GM12878 (cell line): Measurements from ENCODE around the gene RAF1. TPM values are rescaled to one million over a fixed set of nuclear protein-coding genes. Genes with fewer than 3 reads are reported as not detected.

Experiments
- DPF2 ChIP-seq: fragments of 450-650 bp; IDR thresholded peaks from 2 replicates; pipeline ENCODE4 v1.6.1; 2017; ENCODE audit warnings: mild to moderate bottlenecking
- ELK1 ChIP-seq: IDR thresholded peaks from 2 replicates; pipeline ENCODE4 v1.6.1; 2012; ENCODE audit warnings: low read depth, low read length, improper control_type of control experiment
- EZH2 ChIP-seq: IDR thresholded peaks from 2 replicates; pipeline ENCODE4 v1.6.1; 2012; ENCODE audit warnings: low read depth, mild to moderate bottlenecking, control low read depth, inconsistent platforms, low read length, borderline replicate concordance; ENCODE audit not compliant: control insufficient read depth
- FOXM1 ChIP-seq: IDR thresholded peaks from 2 replicates; pipeline ENCODE4 v1.6.1; 2012; ENCODE audit warnings: low read depth, mild to moderate bottlenecking, inconsistent platforms, low read length, moderate library complexity
- GABPA ChIP-seq: IDR thresholded peaks from 2 replicates; pipeline ENCODE4 v1.6.1; 2014; ENCODE audit warnings: antibody characterized with exemption, low read depth, mild to moderate bottlenecking, inconsistent platforms
- MEF2A ChIP-seq: IDR thresholded peaks from 2 replicates; pipeline ENCODE4 v1.6.1; 2011; ENCODE audit warnings: low read depth, mild to moderate bottlenecking, low read length, moderate library complexity; ENCODE audit not compliant: insufficient read depth
- MEF2B ChIP-seq: fragments of 450-650 bp; IDR thresholded peaks from 2 replicates; pipeline ENCODE4 v1.6.1; 2018; ENCODE audit warnings: mild to moderate bottlenecking, moderate library complexity; ENCODE audit not compliant: partially characterized antibody, poor library complexity, severe bottlenecking
- MXI1 ChIP-seq: fragments of 150-350 bp; IDR thresholded peaks from 2 replicates; pipeline ENCODE4 v1.6.1; 2011; ENCODE audit warnings: low read depth, mild to moderate bottlenecking, inconsistent platforms, low read length, improper control_type of control experiment
- MYC ChIP-seq: IDR thresholded peaks from 2 replicates; pipeline ENCODE4 v1.6.1; 2011; ENCODE audit warnings: mild to moderate bottlenecking, low read length, moderate library complexity, inconsistent platforms; ENCODE audit not compliant: insufficient read depth, insufficient replicate concordance, insufficient read length, severe bottlenecking
- NBN ChIP-seq: fragments of 450-650 bp; IDR thresholded peaks from 2 replicates; pipeline ENCODE4 v1.6.1; 2016
- NFIC ChIP-seq: IDR thresholded peaks from 2 replicates; pipeline ENCODE4 v1.6.1; 2012; ENCODE audit warnings: low read depth, mild to moderate bottlenecking, inconsistent platforms, low read length, moderate library complexity
- RELA ChIP-seq: fragments of 450-650 bp; IDR thresholded peaks from 2 replicates; pipeline ENCODE4 v1.8.0; 2014; ENCODE audit warnings: borderline replicate concordance; ENCODE audit not compliant: partially characterized antibody
- polyA plus RNA-seq, 11 experiments: library from polyadenylated mRNA; depleted of rRNA in 4 of 11; unstranded in 6 of 11; stranded (reverse) in 5 of 11; fragments of >200 nt; fragmentation: Nextera tagmentation in 4 of 11; fragmentation: Illumina TruSeq in 1 of 11; extraction: Ambion mirVana in 4 of 11; extraction: Trizol in 1 of 11; gene quantifications; 1 replicate in 1 of 11; 2 replicates in 10 of 11; pipeline versions ENCODE4 v1.2.1 to v1.2.3, GENCODE V29; 2011 to 2016; ENCODE audit warnings: inconsistent platforms in 2 of 11, missing spikeins in 2 of 11, low read depth in 1 of 11
- total RNA-seq, 4 experiments: library from RNA; depleted of rRNA in 3 of 4; stranded (reverse); fragments of >200 nt in 3 of 4; fragmentation: Illumina TruSeq in 1 of 4; extraction: Trizol in 1 of 4; gene quantifications; 2 replicates each; pipeline versions ENCODE4 v1.2.1 to v1.2.3, GENCODE V29; 2013 to 2021
- TF ChIP-seq, protein P1 (sequence below): IDR thresholded peaks from 2 replicates; pipeline ENCODE4 v1.6.1; 2012; ENCODE audit warnings: improper control_type of control experiment, low read depth, low read length; ENCODE audit not compliant: insufficient replicate concordance
- TF ChIP-seq, protein P2 (sequence below): IDR thresholded peaks from 2 replicates; pipeline ENCODE4 v1.6.1; 2012; ENCODE audit warnings: mild to moderate bottlenecking, low read depth, low read length
- TF ChIP-seq, protein P3 (sequence below): IDR thresholded peaks from 2 replicates; pipeline ENCODE4 v1.6.1; 2012; ENCODE audit warnings: low read length, inconsistent platforms

The RAF1 gene
- total and polyA plus RNA-seq, 10 of the 15 experiments (the other 5 are each of a cell fraction or from before 2014, with no cell fraction given) = 20.4 to 151 (median 77.8) TPM

- TF ChIP-seq, protein P1, sequence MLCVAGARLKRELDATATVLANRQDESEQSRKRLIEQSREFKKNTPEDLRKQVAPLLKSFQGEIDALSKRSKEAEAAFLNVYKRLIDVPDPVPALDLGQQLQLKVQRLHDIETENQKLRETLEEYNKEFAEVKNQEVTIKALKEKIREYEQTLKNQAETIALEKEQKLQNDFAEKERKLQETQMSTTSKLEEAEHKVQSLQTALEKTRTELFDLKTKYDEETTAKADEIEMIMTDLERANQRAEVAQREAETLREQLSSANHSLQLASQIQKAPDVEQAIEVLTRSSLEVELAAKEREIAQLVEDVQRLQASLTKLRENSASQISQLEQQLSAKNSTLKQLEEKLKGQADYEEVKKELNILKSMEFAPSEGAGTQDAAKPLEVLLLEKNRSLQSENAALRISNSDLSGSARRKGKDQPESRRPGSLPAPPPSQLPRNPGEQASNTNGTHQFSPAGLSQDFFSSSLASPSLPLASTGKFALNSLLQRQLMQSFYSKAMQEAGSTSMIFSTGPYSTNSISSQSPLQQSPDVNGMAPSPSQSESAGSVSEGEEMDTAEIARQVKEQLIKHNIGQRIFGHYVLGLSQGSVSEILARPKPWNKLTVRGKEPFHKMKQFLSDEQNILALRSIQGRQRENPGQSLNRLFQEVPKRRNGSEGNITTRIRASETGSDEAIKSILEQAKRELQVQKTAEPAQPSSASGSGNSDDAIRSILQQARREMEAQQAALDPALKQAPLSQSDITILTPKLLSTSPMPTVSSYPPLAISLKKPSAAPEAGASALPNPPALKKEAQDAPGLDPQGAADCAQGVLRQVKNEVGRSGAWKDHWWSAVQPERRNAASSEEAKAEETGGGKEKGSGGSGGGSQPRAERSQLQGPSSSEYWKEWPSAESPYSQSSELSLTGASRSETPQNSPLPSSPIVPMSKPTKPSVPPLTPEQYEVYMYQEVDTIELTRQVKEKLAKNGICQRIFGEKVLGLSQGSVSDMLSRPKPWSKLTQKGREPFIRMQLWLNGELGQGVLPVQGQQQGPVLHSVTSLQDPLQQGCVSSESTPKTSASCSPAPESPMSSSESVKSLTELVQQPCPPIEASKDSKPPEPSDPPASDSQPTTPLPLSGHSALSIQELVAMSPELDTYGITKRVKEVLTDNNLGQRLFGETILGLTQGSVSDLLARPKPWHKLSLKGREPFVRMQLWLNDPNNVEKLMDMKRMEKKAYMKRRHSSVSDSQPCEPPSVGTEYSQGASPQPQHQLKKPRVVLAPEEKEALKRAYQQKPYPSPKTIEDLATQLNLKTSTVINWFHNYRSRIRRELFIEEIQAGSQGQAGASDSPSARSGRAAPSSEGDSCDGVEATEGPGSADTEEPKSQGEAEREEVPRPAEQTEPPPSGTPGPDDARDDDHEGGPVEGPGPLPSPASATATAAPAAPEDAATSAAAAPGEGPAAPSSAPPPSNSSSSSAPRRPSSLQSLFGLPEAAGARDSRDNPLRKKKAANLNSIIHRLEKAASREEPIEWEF = no peak
- TF ChIP-seq ELK1 = no peak
- no peak for TF ChIP-seq MYC
- peak; percentile 26; the same call in 1 of the 2 replicates for TF ChIP-seq DPF2
- TF ChIP-seq NFIC = peak; percentile 81; the same call in 1 of the 2 replicates
- TF ChIP-seq MXI1 = 0 out of 2 replicates have a peak, but pooled peaks have one; percentile 58
- peak; percentile 94 for TF ChIP-seq MEF2A
- TF ChIP-seq FOXM1 = peak; percentile 79; the same call in 1 of the 2 replicates
- TF ChIP-seq, protein P2, sequence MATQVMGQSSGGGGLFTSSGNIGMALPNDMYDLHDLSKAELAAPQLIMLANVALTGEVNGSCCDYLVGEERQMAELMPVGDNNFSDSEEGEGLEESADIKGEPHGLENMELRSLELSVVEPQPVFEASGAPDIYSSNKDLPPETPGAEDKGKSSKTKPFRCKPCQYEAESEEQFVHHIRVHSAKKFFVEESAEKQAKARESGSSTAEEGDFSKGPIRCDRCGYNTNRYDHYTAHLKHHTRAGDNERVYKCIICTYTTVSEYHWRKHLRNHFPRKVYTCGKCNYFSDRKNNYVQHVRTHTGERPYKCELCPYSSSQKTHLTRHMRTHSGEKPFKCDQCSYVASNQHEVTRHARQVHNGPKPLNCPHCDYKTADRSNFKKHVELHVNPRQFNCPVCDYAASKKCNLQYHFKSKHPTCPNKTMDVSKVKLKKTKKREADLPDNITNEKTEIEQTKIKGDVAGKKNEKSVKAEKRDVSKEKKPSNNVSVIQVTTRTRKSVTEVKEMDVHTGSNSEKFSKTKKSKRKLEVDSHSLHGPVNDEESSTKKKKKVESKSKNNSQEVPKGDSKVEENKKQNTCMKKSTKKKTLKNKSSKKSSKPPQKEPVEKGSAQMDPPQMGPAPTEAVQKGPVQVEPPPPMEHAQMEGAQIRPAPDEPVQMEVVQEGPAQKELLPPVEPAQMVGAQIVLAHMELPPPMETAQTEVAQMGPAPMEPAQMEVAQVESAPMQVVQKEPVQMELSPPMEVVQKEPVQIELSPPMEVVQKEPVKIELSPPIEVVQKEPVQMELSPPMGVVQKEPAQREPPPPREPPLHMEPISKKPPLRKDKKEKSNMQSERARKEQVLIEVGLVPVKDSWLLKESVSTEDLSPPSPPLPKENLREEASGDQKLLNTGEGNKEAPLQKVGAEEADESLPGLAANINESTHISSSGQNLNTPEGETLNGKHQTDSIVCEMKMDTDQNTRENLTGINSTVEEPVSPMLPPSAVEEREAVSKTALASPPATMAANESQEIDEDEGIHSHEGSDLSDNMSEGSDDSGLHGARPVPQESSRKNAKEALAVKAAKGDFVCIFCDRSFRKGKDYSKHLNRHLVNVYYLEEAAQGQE = no peak
- TF ChIP-seq EZH2 = no peak
- TF ChIP-seq GABPA = peak; percentile 61; the same call in 1 of the 2 replicates
- peak; percentile 48 for TF ChIP-seq RELA
- TF ChIP-seq NBN = 0 out of 2 replicates have a peak, but pooled peaks have one; percentile 56
- TF ChIP-seq MEF2B = peak; percentile 77
- TF ChIP-seq, protein P3, sequence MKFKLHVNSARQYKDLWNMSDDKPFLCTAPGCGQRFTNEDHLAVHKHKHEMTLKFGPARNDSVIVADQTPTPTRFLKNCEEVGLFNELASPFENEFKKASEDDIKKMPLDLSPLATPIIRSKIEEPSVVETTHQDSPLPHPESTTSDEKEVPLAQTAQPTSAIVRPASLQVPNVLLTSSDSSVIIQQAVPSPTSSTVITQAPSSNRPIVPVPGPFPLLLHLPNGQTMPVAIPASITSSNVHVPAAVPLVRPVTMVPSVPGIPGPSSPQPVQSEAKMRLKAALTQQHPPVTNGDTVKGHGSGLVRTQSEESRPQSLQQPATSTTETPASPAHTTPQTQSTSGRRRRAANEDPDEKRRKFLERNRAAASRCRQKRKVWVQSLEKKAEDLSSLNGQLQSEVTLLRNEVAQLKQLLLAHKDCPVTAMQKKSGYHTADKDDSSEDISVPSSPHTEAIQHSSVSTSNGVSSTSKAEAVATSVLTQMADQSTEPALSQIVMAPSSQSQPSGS = peak; percentile 98
These were observed 103.3 kb downstream of the RAF1 start (continued) for GRCh38 chr3:12560505-12561190.
